ENCODE data around the gene ATP5F1C. TPM values are rescaled to one million over a fixed set of nuclear protein-coding genes. Genes with fewer than 3 reads are reported as not detected.
"Not testable (repeated sequence)": the region's sequence is repeated elsewhere in the genome, so short reads cannot be mapped to it uniquely, and the experiment has no call there.

Gene ATP5F1C
- total RNA-seq, 1 experiment from 2014 or later: 189 TPM

- BruUV-seq (replicated peaks): no TSS peak
- CTCF ChIA-PET: no interaction called here
- POLR2A ChIA-PET: no interaction called here
Observed at GRCh38 chr10:7811000-7811399, 23.0 kb downstream of the ATP5F1C start.

DNA sequence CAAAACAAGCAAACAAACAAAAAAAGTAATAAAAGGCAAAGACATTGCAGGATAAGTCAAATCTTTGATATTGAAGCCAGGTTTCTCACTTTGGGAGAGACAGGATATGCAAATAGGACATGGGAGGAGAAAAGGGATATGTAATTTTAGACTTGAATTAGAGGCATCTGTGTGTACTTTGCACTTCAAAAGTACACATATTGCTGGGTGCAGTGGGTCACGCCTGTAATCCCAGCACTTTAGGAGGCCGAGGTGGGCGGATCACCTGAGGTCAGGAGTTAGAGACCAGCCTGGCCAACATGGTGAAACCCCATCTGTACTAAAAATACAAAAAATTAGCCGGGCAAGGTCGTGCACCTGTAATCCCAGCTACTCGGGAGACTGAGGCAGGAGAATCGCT lies 23.8 kb downstream of the ATP5F1C start:
- in situ Hi-C loops (cut with HindIII; ENCODE audit: low pct_unique_long_range_greater_than_20kb, low sequenced_read_pairs); intact Hi-C loops (cut with micrococcal nuclease; ENCODE audit: unreplicated experiment); CTCF ChIA-PET: not testable (repeated sequence)

More at GRCh38 chr10:7811000-7811399, 23.0 kb downstream of the ATP5F1C start:
- in situ Hi-C loops (cut with HindIII; ENCODE audit: low pct_unique_long_range_greater_than_20kb, low sequenced_read_pairs): no loop called here
- Histone ChIP-seq H3K4me3 (ENCODE audit: low read depth in 2 of 2, low read length in 2 of 2) (no peak overlapping the region), H3K36me3 (ENCODE audit: control insufficient read depth, insufficient read depth, low read length) (peaks cover 3% of the 10 kb centered on the region; the same call in 1 of the 2 replicates), H3K9me3 (ENCODE audit: control insufficient read depth, insufficient read depth, low read depth, low read length) (no peaks in the 10 kb centered on the region), H3K27ac (ENCODE audit: low read length) (no peak overlapping the region), H3K27me3 (ENCODE audit: control insufficient read depth, insufficient read depth, low read length) (no peaks in the 10 kb centered on the region), H3K4me1 (ENCODE audit: control insufficient read depth, insufficient read depth, low read length) (no peaks in the 10 kb centered on the region)
- intact Hi-C loops (cut with micrococcal nuclease; ENCODE audit: unreplicated experiment): no loop called here
- no peak; the same call in 1 of the 2 replicates for ATAC-seq
- TF ChIP-seq POLR2AphosphoS5 (IDR thresholded peaks at IDR 0.05; ENCODE audit: low read depth, low read length) (no peak), CTCF (IDR thresholded peaks at IDR 0.05) (no peak), TCF7L2 (IDR thresholded peaks at IDR 0.05; ENCODE audit: low read depth, low read length) (no peak), REST (IDR thresholded peaks at IDR 0.05; ENCODE audit: insufficient read depth in 1 of 2, low read depth in 2 of 2, low read length in 1 of 2) (no peak), SIN3A (IDR thresholded peaks at IDR 0.05; ENCODE audit: borderline replicate concordance, insufficient read depth, low read depth, low read length) (no peak)
- no peak for DNase-seq (ENCODE audit: low read depth, low spot score)

DNA sequence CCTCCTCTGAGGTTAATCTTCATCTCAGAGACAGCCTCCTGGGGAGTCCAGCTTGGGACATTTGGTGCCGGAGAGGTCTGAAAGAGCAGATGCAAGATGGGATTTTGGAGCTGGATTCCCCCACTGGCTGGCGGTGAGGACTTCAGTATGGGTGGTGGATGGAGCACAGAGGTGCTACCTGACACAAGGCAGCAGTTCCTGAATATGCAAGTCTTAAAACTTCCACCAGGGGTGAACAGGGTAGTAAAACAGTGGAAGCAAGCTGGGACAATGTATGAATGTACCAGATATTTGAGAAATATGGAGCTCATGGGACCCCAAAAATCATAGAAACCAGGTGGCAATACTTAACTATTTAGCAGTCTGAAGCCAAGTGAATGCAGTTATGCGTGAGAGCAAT lies 25.5 kb downstream of the ATP5F1C start:
- H3K4me3 ChIP-seq (ENCODE audit: low read depth in 2 of 2, low read length in 2 of 2): no peak overlapping the region
- no peak for ATAC-seq
- H3K4me1 ChIP-seq (ENCODE audit: control insufficient read depth, insufficient read depth, low read length): no peaks in the 10 kb centered on the region
- CTCF ChIA-PET: no interaction called here
- H3K9me3 ChIP-seq (ENCODE audit: control insufficient read depth, insufficient read depth, low read depth, low read length): no peaks in the 10 kb centered on the region
- no peak for DNase-seq (ENCODE audit: low read depth, low spot score)
- intact Hi-C loops (cut with micrococcal nuclease; ENCODE audit: unreplicated experiment) (no loop called here), in situ Hi-C loops (cut with HindIII; ENCODE audit: low pct_unique_long_range_greater_than_20kb, low sequenced_read_pairs) (no loop called here)
- no peaks in the 10 kb centered on the region for H3K27me3 ChIP-seq (ENCODE audit: control insufficient read depth, insufficient read depth, low read length)
- no TSS peak for BruUV-seq (replicated peaks)
- no peaks in the 10 kb centered on the region; the same call in 1 of the 2 replicates for H3K36me3 ChIP-seq (ENCODE audit: control insufficient read depth, insufficient read depth, low read length)
- TF ChIP-seq CTCF (IDR thresholded peaks at IDR 0.05) (no peak), TCF7L2 (IDR thresholded peaks at IDR 0.05; ENCODE audit: low read depth, low read length) (no peak), REST (IDR thresholded peaks at IDR 0.05; ENCODE audit: insufficient read depth in 1 of 2, low read depth in 2 of 2, low read length in 1 of 2) (no peak), SIN3A (IDR thresholded peaks at IDR 0.05; ENCODE audit: borderline replicate concordance, insufficient read depth, low read depth, low read length) (no peak), POLR2AphosphoS5 (IDR thresholded peaks at IDR 0.05; ENCODE audit: low read depth, low read length) (no peak)
- no peak overlapping the region for H3K27ac ChIP-seq (ENCODE audit: low read length)
- POLR2A ChIA-PET: no interaction called here

More for the DNA sequence above, 23.8 kb downstream of the ATP5F1C start:
- H3K9me3 ChIP-seq (ENCODE audit: control insufficient read depth, insufficient read depth, low read depth, low read length); H3K4me1 ChIP-seq (ENCODE audit: control insufficient read depth, insufficient read depth, low read length); H3K27ac ChIP-seq (ENCODE audit: low read length); H3K4me3 ChIP-seq (ENCODE audit: low read depth in 2 of 2, low read length in 2 of 2); BruUV-seq (replicated peaks); POLR2A ChIA-PET; DNase-seq (ENCODE audit: low read depth, low spot score); H3K36me3 ChIP-seq (ENCODE audit: control insufficient read depth, insufficient read depth, low read length); ATAC-seq; H3K27me3 ChIP-seq (ENCODE audit: control insufficient read depth, insufficient read depth, low read length): not testable (repeated sequence)
